Gastrocnemius medialis (tissue), 4 donors: Measurements from ENCODE around the gene ARFGAP1. TPM values are rescaled to one million over a fixed set of nuclear protein-coding genes. Genes with fewer than 3 reads are reported as not detected.
"Not testable (repeated sequence)": the region's sequence is repeated elsewhere in the genome, so short reads cannot be mapped to it uniquely, and the experiment has no call there.

Source experiments
- ATAC-seq, 2 donors: fragments of 150-250 bp; one replicate each; pipeline ENCODE4 v1.9.1; 2016
- DNase-seq, 2 donors: peaks; one replicate each; pipeline ENCODE4 v3.0.0-alpha.2; 2019
- H3K27ac ChIP-seq, 4 donors: fragments of 200-600 bp; sonication (generic); 1 replicate in 1 of 4; 2 replicates in 3 of 4; pipeline ENCODE4 v1.5.1; 2016 to 2018; ENCODE audit warnings: mild to moderate bottlenecking in 2 of 4, moderate library complexity in 1 of 4
- H3K27me3 ChIP-seq, 3 donors: fragments of 200-600 bp; sonication (generic) in 2 of 3; 1 replicate in 1 of 3; 2 replicates in 2 of 3; pipeline versions ENCODE4 v1.5.1 to v1.6.0; 2016 to 2019; ENCODE audit warnings: mild to moderate bottlenecking in 1 of 3, moderate library complexity in 1 of 3
- H3K36me3 ChIP-seq, 2 donors: fragments of 200-600 bp; sonication (generic) in 1 of 2; one replicate each; pipeline ENCODE4 v1.5.1; 2017 to 2018
- H3K4me1 ChIP-seq, 2 donors: fragments of 200-600 bp; sonication (generic) in 1 of 2; one replicate each; pipeline ENCODE4 v1.5.1; 2016 to 2017; ENCODE audit warnings: mild to moderate bottlenecking in 2 of 2
- H3K4me3 ChIP-seq, 4 donors: fragments of 200-600 bp; sonication (generic) in 3 of 4; 1 replicate in 1 of 4; 2 replicates in 3 of 4; pipeline ENCODE4 v1.5.1; 2016 to 2019; ENCODE audit warnings: mild to moderate bottlenecking in 2 of 4
- H3K9me3 ChIP-seq, 3 donors: fragments of 200-600 bp; sonication (generic) in 2 of 3; 1 replicate in 1 of 3; 2 replicates in 2 of 3; pipeline ENCODE4 v1.5.1; 2016 to 2019
- POLR2A ChIP-seq, 2 donors: fragments of 450-650 bp; IDR thresholded peaks; one replicate each; pipeline ENCODE4 v1.6.1; 2017; ENCODE audit warnings: antibody characterized with exemption in 2 of 2, mild to moderate bottlenecking in 2 of 2, moderate library complexity in 2 of 2
- in situ Hi-C, 4 donors: fragments of 200-750 bp; cut with MboI; loops; one replicate each; pipeline versions ENCODE4 v1.15.0 to v1.8.0; 2017; ENCODE audit warnings: low sequenced_read_pairs in 4 of 4
- intact Hi-C: fragments of 100-400 bp; cut with DNase I; formaldehyde crosslinking; loops from one replicate; pipeline ENCODE4 v1.15.1; 2023; ENCODE audit warnings: low total_unique reads
- microRNA counts, 2 donors: library from miRNA; unstranded; fragments of <30 nt; microRNA quantifications; one replicate each; lab custom pipeline; 2016
- microRNA-seq, 2 donors: library from miRNA; unstranded; fragments of <30 nt; microRNA quantifications; one replicate each; pipeline ENCODE4, GENCODE V29; 2016; ENCODE audit warnings: borderline replicate concordance in 2 of 2
- total RNA-seq, 4 donors: library from RNA; depleted of rRNA; stranded (reverse); fragments of >200 nt; gene quantifications; one replicate each; pipeline versions ENCODE4 v1.1.0 to v1.2.3, GENCODE V29; 2016
- TF ChIP-seq, protein P1 (sequence below), 5 experiments: fragments of 450-650 bp in 3 of 5; fragments of 200-600 bp in 2 of 5; sonication (generic) in 2 of 5; IDR thresholded peaks in 4 of 5; conservative IDR thresholded peaks in 1 of 5; 1 replicate in 4 of 5; 2 replicates in 1 of 5; pipeline ENCODE4 v1.5.1; 2016 to 2019; ENCODE audit warnings: antibody characterized with exemption in 5 of 5, mild to moderate bottlenecking in 3 of 5, moderate library complexity in 3 of 5

Gene ARFGAP1
- total RNA-seq, 4 donors from 2014 or later = 15.2 to 24.4 (median 18.0) TPM

DNA sequence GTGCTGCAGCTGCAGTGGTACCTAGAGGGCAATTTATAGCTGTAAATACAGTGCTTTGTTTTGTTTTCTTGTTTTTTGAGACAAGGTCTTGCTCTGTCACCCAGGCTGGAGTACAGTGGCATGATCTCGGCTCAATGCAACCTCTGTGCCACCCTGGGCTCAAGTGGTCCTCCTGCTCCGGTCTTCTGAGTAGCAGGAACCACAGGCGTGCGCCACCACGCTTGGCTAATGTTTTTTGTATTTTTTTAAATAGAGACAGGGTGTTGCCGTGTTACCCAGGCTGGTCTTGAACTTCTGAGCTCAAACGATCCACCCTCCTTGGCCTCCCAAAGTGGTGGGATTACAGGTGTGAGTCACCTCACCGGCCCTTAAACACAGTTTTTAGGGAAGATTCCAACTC is 61.7 kb downstream of the ARFGAP1 start:
- Histone ChIP-seq H3K4me3 (no peak overlapping the region), H3K4me1 (no peaks in the 10 kb centered on the region), H3K27ac (no peak overlapping the region), H3K36me3 (no peaks in the 10 kb centered on the region), H3K27me3 (peaks cover 28 to 46% (median 39%) of the 10 kb centered on the region in 3 donors), H3K9me3 (no peaks in the 10 kb centered on the region)
- in situ Hi-C loops (no loop called here), intact Hi-C loops (no loop called here)
- ATAC-seq (no peak), DNase-seq (no peak)
- TF ChIP-seq POLR2A (IDR thresholded peaks at IDR 0.05) = no peak
- TF ChIP-seq, protein P1, sequence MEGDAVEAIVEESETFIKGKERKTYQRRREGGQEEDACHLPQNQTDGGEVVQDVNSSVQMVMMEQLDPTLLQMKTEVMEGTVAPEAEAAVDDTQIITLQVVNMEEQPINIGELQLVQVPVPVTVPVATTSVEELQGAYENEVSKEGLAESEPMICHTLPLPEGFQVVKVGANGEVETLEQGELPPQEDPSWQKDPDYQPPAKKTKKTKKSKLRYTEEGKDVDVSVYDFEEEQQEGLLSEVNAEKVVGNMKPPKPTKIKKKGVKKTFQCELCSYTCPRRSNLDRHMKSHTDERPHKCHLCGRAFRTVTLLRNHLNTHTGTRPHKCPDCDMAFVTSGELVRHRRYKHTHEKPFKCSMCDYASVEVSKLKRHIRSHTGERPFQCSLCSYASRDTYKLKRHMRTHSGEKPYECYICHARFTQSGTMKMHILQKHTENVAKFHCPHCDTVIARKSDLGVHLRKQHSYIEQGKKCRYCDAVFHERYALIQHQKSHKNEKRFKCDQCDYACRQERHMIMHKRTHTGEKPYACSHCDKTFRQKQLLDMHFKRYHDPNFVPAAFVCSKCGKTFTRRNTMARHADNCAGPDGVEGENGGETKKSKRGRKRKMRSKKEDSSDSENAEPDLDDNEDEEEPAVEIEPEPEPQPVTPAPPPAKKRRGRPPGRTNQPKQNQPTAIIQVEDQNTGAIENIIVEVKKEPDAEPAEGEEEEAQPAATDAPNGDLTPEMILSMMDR (IDR thresholded peaks at IDR 0.05 in 4 of 5, conservative IDR thresholded peaks at IDR 0.05 in 1 of 5) = no peak

DNA sequence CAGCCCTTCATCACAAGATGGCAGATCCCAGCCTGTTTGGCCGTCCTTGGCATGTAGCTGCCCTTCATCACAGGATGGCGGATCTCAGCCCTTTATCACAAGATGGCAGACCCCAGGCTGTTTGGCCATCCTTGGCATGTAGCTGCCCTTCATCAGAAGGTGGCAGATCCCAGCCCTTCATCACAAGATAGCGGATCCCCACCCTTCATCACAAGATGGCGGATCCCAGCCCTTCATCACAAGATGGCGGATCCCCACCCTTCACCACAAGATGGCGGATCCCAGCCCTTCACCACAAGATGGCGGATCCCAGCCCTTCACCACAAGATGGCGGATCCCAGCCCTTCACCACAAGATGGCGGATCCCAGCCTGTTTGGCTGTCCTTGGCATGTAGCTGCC is 62.4 kb downstream of the ARFGAP1 start:
- DNase-seq, intact Hi-C loops: not testable (repeated sequence)

DNA sequence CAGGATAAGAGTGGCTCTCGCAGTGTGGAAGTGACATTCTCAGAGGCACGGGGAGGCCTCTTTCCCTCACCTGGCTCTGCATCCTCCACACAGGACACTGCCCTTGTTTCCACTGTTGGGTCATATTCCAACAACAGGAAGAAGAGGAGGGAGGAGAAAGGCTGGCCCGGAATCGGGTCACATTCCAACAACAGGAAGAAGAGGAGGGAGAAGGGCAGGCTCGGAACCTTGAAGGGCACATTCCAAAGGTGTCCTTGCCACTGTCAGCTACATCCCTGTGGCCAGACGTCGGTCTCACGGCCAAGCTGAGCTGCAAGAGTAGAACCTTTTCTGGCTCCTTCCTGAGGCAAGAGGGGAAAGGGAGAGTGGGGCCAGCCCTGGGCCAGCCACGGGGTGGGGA is 63.1 kb downstream of the ARFGAP1 start:
- ATAC-seq = no peak
- Histone ChIP-seq H3K4me1 (no peaks in the 10 kb centered on the region), H3K27ac (no peak overlapping the region), H3K36me3 (no peaks in the 10 kb centered on the region), H3K27me3 (peaks cover 30 to 34% (median 33%) of the 10 kb centered on the region in 3 donors), H3K4me3 (no peak overlapping the region), H3K9me3 (no peaks in the 10 kb centered on the region)
- no peak for TF ChIP-seq POLR2A (IDR thresholded peaks at IDR 0.05)
- TF ChIP-seq, protein P1 (IDR thresholded peaks at IDR 0.05 in 4 of 5, conservative IDR thresholded peaks at IDR 0.05 in 1 of 5) = no peak
- no peak for DNase-seq
- intact Hi-C loops = no loop called here
- in situ Hi-C loops = no loop called here

More for the DNA sequence above, 62.4 kb downstream of the ARFGAP1 start:
- ATAC-seq, H3K9me3 ChIP-seq, H3K36me3 ChIP-seq, H3K4me3 ChIP-seq, H3K4me1 ChIP-seq, in situ Hi-C loops, H3K27ac ChIP-seq: not testable (repeated sequence)
- H3K27me3 ChIP-seq = peaks cover 26 to 40% (median 37%) of the 10 kb centered on the region in 3 donors

DNA sequence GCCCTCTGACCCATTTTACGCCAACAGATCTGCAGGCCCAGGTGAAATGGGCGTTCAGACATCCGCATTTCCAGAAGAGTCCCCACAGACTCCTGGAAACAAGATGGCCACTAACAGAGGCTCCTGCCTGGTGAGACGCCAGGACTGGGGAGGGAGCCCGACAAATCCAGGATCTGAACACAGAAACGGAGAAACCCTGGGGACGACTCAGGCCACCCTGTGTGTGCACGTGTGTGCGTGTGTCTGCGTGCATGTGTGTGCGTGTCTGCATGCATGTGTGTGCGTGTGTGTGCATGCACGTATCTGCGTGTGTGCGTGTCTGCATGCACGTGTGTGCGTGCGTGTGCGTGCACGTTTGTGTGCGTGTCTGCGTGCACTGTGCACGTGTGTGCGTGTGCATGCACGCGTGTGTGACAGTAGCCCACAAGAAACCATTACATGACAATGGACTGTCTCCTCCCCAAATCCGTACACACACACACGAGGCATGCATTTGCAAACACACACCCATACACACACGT is 63.7 kb downstream of the ARFGAP1 start:
- no peak for ATAC-seq
- no peaks in the 10 kb centered on the region for H3K36me3 ChIP-seq

DNA sequence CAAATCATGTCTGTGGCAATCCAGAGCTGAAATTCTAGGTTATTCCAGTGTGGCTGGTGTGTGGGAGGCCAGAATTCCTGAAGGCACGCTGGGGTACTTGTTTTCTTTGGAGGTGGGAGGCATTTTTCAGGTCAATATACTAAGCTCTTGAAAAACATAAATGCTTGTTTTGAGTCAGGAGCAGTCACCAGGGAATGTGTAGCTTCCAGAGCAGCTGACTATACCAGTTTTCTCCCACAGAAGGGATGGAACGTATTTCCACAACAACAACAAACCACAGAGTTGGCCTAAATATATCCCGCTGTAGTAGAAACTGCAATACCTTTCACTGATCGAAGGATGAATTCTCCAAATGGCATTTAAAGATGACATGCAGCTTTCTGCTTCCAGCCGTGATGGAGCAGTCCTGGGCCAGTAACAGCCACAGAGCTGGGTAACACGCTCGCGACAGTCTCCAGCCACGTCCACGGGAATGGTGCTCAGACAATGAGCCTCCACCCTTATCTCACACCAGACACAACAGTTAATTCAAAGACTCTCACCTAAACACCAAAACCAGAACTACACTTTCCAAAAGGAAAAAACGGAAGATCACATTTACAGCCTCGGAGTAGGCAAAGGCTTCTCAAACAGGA is 65.3 kb downstream of the ARFGAP1 start:
- no peaks in the 10 kb centered on the region for H3K36me3 ChIP-seq
- no peak for ATAC-seq
- TF ChIP-seq, protein P1 (IDR thresholded peaks at IDR 0.05 in 4 of 5, conservative IDR thresholded peaks at IDR 0.05 in 1 of 5) = no peak
- TF ChIP-seq POLR2A (IDR thresholded peaks at IDR 0.05) = no peak
- no peak overlapping the region for H3K4me3 ChIP-seq
- no peak for DNase-seq
- H3K27ac ChIP-seq = no peak overlapping the region
- intact Hi-C loops = no loop called here
- no peaks in the 10 kb centered on the region for H3K4me1 ChIP-seq
- H3K9me3 ChIP-seq = no peaks in the 10 kb centered on the region
- H3K27me3 ChIP-seq = peaks cover 22 to 37% (median 37%) of the 10 kb centered on the region in 3 donors
- in situ Hi-C loops = no loop called here

More for the DNA sequence above, 63.7 kb downstream of the ARFGAP1 start:
- no peak for TF ChIP-seq POLR2A (IDR thresholded peaks at IDR 0.05)
- TF ChIP-seq, protein P1 (IDR thresholded peaks at IDR 0.05 in 4 of 5, conservative IDR thresholded peaks at IDR 0.05 in 1 of 5) = no peak
- intact Hi-C loops (no loop called here), in situ Hi-C loops (no loop called here)
- Histone ChIP-seq H3K9me3 (no peaks in the 10 kb centered on the region), H3K4me1 (no peaks in the 10 kb centered on the region), H3K4me3 (no peak overlapping the region), H3K27me3 (peaks cover 29 to 35% (median 31%) of the 10 kb centered on the region in 3 donors), H3K27ac (no peak overlapping the region)
- DNase-seq = no peak

MicroRNA genes within 50 kb of the gene (microRNA counts, 767-probe panel; counts per million panel counts)
- microRNA hsa-miR-3196 (lab: Ali Mortazavi, UCI) = 356 to 448 counts per million in 2 donors

Small RNA genes lying within 50 kb of the gene (microRNA-seq; reads per million reads assigned to microRNA genes)
- 0 reads per million in 2 donors for gene MIR3196
- gene MIR4326 = 0 reads per million in 2 donors

Other genes with a start within 250 kb of the ARFGAP1 start
- 10 to 100 TPM; 37.1 to 45.7 (median 40.4) TPM for gene YTHDF1, start 56.7 kb upstream of the ARFGAP1 start, total RNA-seq
- gene BIRC7, start 36.9 kb upstream of the ARFGAP1 start, total RNA-seq = not detected
- not detected for gene NKAIN4, start 18.4 kb upstream of the ARFGAP1 start, total RNA-seq
- under 1 TPM in 1 of 4 donors, not detected in 3; 0.23 TPM for gene COL20A1, start 20.4 kb downstream of the ARFGAP1 start, total RNA-seq
- not detected for gene CHRNA4, start 88.5 kb downstream of the ARFGAP1 start, total RNA-seq
- gene KCNQ2, start 199.8 kb downstream of the ARFGAP1 start, total RNA-seq = not detected
- 1,000 to 10,000 TPM; 1,736 to 2,603 (median 2,395) TPM for gene EEF1A2, start 226.3 kb downstream of the ARFGAP1 start, total RNA-seq
- 100 to 1,000 TPM in 1 of 4 donors, 10 to 100 TPM in 3; 50.2 to 207 (median 76.1) TPM for gene PPDPF, start 248.0 kb downstream of the ARFGAP1 start, total RNA-seq